HepG2 (cell line): ENCODE results near the gene ZNF680. TPM values are rescaled to one million over a fixed set of nuclear protein-coding genes. Genes with fewer than 3 reads are reported as not detected.
A peak's percentile ranks its signal among the peaks of the same experiment; 100 is the strongest.

Experiments
- CREB1 ChIP-seq, 2 experiments: fragments of 450-650 bp in 1 of 2; IDR thresholded peaks; 2 replicates each; pipeline ENCODE4 v1.6.1; 2016 to 2017; ENCODE audit warnings: control low read depth in 1 of 2, mild to moderate bottlenecking in 1 of 2, missing compliant biosample characterization in 1 of 2, missing genetic modification characterization in 1 of 2
- IRX3 ChIP-seq: sonication (generic); formaldehyde crosslinking; IDR thresholded peaks from 2 replicates; pipeline ENCODE4 v1.8.1; 2023; ENCODE audit warnings: mild to moderate bottlenecking, low read depth, missing genetic modification reagents, borderline replicate concordance
- SPEN ChIP-seq: sonication (generic); formaldehyde crosslinking; IDR thresholded peaks from 2 replicates; pipeline ENCODE4 v1.5.1; 2020; ENCODE audit warnings: low read depth, mild to moderate bottlenecking, missing genetic modification reagents
- ZNF251 ChIP-seq: sonication (generic); formaldehyde crosslinking; IDR thresholded peaks from 2 replicates; pipeline ENCODE4 v1.9.0; 2021; ENCODE audit warnings: mild to moderate bottlenecking, missing genetic modification reagents
- polyA plus RNA-seq, 8 experiments: library from polyadenylated mRNA; depleted of rRNA in 3 of 8; stranded (reverse) in 7 of 8; unstranded in 1 of 8; fragments of >200 nt; fragmentation: Illumina TruSeq in 4 of 8; extraction: Trizol in 4 of 8; gene quantifications; 2 replicates each; pipeline versions ENCODE4 v1.2.1 to v1.2.3, GENCODE V29; 2011 to 2016; ENCODE audit warnings: low read depth in 4 of 8, missing spikeins in 1 of 8, mixed read lengths in 1 of 8; ENCODE audit not compliant: insufficient read depth in 1 of 8
- total RNA-seq, 5 experiments: library from RNA; depleted of rRNA; stranded (reverse); fragments of >200 nt; fragmentation: Illumina TruSeq; extraction: Trizol; gene quantifications; 2 replicates each; pipeline ENCODE4 v1.2.3, GENCODE V29; 2016; ENCODE audit warnings: low read depth in 1 of 5
- TF ChIP-seq, protein P1 (sequence below): sonication (generic); formaldehyde crosslinking; IDR thresholded peaks from 2 replicates; pipeline ENCODE4 v1.5.1; 2020; ENCODE audit warnings: mild to moderate bottlenecking, missing genetic modification reagents
- TF ChIP-seq, protein P2 (sequence below): sonication (generic); formaldehyde crosslinking; IDR thresholded peaks from 2 replicates; pipeline ENCODE4 v1.5.0; 2020; ENCODE audit warnings: mild to moderate bottlenecking, missing genetic modification reagents, borderline replicate concordance

The ZNF680 gene
- total and polyA plus RNA-seq, 2 of the 13 experiments (the other 11 are each of a cell fraction or from before 2014, with no cell fraction given), result 2.1 to 12.4 TPM

DNA sequence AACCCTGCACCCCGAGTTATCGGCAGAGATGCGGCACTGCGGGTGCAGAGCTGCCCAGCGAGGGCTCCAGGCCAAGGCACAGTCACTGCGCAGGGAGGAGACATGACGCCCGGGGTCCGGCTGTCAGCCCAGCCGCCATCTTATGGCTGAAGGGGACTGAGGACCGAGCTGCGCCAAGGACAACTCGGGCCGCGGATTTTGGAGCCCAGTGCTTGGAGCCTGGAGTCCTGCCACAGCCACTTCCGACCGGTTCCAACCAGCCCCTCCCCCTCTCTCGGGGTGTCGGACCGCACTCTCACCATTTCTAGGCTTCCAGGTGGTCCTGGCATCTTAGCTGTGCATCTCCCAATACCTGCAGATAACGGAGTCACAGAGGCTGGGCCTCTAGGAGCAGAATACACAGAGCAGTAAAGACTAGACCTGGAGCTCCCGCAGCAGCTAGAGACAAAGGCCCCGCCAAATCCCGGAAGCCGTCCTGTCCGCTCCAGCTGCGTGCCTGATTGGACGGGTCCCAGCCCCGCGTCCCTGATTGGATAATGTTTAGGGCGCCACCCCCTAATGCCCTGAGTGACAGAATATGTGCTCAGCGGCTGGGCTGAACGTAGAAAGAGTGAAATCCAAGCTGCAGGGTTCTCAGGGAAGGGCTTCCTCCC lies at the start of gene ZNF680 (continued):
- TF ChIP-seq ZNF251 (CRISPR knock-in tag), result no peak
- TF ChIP-seq, protein P1, sequence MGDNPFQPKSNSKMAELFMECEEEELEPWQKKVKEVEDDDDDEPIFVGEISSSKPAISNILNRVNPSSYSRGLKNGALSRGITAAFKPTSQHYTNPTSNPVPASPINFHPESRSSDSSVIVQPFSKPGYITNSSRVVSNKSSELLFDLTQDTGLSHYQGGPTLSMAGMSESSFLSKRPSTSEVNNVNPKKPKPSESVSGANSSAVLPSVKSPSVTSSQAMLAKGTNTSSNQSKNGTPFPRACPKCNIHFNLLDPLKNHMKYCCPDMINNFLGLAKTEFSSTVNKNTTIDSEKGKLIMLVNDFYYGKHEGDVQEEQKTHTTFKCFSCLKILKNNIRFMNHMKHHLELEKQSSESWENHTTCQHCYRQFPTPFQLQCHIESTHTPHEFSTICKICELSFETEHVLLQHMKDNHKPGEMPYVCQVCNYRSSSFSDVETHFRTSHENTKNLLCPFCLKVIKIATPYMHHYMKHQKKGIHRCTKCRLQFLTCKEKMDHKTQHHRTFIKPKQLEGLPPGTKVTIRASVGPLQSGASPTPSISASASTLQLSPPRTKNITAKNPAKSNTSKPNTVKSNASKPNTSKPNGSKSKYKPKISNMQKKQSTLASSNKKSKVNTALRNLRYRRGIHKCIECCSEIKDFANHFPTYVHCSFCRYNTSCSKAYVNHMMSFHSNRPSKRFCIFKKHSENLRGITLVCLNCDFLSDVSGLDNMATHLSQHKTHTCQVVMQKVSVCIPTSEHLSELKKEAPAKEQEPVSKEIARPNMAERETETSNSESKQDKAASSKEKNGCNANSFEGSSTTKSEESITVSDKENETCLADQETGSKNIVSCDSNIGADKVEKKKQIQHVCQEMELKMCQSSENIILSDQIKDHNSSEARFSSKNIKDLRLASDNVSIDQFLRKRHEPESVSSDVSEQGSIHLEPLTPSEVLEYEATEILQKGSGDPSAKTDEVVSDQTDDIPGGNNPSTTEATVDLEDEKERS (CRISPR knock-in tag), result no peak
- TF ChIP-seq SPEN (CRISPR knock-in tag), result peak; percentile 42; the same call in 1 of the 2 replicates
- TF ChIP-seq IRX3 (CRISPR knock-in tag), result no peak
- peak; percentile 43; the same call in 1 of the 2 replicates for TF ChIP-seq CREB1 (IDR thresholded peaks at IDR 0.05)
- peak; percentile 73 for TF ChIP-seq CREB1 (CRISPR knock-in tag; IDR thresholded peaks at IDR 0.05)
- TF ChIP-seq, protein P2, sequence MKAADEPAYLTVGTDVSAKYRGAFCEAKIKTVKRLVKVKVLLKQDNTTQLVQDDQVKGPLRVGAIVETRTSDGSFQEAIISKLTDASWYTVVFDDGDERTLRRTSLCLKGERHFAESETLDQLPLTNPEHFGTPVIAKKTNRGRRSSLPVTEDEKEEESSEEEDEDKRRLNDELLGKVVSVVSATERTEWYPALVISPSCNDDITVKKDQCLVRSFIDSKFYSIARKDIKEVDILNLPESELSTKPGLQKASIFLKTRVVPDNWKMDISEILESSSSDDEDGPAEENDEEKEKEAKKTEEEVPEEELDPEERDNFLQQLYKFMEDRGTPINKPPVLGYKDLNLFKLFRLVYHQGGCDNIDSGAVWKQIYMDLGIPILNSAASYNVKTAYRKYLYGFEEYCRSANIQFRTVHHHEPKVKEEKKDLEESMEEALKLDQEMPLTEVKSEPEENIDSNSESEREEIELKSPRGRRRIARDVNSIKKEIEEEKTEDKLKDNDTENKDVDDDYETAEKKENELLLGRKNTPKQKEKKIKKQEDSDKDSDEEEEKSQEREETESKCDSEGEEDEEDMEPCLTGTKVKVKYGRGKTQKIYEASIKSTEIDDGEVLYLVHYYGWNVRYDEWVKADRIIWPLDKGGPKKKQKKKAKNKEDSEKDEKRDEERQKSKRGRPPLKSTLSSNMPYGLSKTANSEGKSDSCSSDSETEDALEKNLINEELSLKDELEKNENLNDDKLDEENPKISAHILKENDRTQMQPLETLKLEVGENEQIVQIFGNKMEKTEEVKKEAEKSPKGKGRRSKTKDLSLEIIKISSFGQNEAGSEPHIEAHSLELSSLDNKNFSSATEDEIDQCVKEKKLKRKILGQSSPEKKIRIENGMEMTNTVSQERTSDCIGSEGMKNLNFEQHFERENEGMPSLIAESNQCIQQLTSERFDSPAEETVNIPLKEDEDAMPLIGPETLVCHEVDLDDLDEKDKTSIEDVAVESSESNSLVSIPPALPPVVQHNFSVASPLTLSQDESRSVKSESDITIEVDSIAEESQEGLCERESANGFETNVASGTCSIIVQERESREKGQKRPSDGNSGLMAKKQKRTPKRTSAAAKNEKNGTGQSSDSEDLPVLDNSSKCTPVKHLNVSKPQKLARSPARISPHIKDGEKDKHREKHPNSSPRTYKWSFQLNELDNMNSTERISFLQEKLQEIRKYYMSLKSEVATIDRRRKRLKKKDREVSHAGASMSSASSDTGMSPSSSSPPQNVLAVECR, result peak; percentile 96
- TF ChIP-seq, all 625 proteins: peak for 113
